ENCODE measurements around the gene LEFTY1. TPM values are rescaled to one million over a fixed set of nuclear protein-coding genes. Genes with fewer than 3 reads are reported as not detected.

LEFTY1 gene
- total and polyA plus RNA-seq, 2 of the 13 experiments (the other 11 are each of a cell fraction or from before 2014, with no cell fraction given): 0.29 to 0.79 TPM

DNA sequence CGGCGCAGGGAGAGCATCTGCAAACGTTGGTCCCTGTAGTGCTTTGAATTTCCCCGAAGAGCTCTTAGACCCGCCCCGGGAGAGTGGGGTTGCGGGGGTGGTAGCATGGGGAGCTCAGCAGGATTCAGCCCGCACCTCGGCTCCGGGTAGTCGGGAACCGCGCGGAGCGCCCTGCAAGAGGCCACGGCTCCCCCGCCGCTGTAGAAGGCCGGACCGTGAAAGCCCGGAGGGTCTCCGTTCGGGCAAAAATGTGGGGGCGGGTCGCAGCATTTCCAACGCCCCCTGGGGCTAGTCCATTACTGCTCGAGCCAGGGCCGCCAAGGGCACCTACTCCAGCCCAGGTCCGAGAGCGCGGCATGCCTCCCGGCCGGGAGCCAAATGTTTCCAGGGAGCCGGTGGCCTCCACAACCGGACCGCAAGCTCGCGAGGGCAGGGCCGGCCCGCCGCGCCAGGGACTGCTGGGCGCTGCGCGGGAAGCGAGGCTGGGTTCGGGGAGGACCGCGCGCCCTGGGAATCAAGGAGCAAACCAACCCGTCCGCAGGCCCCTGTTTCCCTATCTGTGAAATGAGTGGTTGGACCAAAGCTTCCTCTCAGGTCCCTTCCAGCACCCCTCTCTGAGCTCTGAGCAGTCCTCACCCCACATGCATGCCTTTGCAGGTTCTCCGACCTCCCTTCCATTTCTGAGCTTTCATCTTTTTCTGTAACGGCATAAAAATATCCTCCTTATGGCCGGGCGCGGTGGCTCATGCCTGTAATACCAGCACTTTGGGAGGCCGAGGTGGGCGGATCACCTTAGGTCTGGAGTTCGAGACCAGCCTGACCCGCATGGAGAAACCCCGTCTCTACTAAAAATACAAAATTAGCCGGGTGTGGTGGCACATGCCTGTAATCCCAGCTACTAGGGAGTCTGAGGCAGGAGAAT is 6.0 kb downstream of the LEFTY1 start (continued):
- no peak for TF ChIP-seq MXD4 (CRISPR knock-in tag; IDR thresholded peaks at IDR 0.05)
- no peak for TF ChIP-seq ZFP36L2 (CRISPR knock-in tag; IDR thresholded peaks at IDR 0.05)
- TF ChIP-seq ZNF430 (CRISPR knock-in tag; IDR thresholded peaks at IDR 0.05): no peak
- 0 out of 2 replicates have a peak, but pooled peaks have one; percentile 7 for TF ChIP-seq PHF21A (CRISPR knock-in tag; IDR thresholded peaks at IDR 0.05)
- TF ChIP-seq, protein P1, sequence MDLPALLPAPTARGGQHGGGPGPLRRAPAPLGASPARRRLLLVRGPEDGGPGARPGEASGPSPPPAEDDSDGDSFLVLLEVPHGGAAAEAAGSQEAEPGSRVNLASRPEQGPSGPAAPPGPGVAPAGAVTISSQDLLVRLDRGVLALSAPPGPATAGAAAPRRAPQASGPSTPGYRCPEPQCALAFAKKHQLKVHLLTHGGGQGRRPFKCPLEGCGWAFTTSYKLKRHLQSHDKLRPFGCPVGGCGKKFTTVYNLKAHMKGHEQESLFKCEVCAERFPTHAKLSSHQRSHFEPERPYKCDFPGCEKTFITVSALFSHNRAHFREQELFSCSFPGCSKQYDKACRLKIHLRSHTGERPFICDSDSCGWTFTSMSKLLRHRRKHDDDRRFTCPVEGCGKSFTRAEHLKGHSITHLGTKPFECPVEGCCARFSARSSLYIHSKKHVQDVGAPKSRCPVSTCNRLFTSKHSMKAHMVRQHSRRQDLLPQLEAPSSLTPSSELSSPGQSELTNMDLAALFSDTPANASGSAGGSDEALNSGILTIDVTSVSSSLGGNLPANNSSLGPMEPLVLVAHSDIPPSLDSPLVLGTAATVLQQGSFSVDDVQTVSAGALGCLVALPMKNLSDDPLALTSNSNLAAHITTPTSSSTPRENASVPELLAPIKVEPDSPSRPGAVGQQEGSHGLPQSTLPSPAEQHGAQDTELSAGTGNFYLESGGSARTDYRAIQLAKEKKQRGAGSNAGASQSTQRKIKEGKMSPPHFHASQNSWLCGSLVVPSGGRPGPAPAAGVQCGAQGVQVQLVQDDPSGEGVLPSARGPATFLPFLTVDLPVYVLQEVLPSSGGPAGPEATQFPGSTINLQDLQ (CRISPR knock-in tag; IDR thresholded peaks at IDR 0.05): no peak
- peak; percentile 65 for TF ChIP-seq GFI1 (CRISPR knock-in tag; IDR thresholded peaks at IDR 0.05; ENCODE audit: borderline replicate concordance)
- TF ChIP-seq, protein P2, sequence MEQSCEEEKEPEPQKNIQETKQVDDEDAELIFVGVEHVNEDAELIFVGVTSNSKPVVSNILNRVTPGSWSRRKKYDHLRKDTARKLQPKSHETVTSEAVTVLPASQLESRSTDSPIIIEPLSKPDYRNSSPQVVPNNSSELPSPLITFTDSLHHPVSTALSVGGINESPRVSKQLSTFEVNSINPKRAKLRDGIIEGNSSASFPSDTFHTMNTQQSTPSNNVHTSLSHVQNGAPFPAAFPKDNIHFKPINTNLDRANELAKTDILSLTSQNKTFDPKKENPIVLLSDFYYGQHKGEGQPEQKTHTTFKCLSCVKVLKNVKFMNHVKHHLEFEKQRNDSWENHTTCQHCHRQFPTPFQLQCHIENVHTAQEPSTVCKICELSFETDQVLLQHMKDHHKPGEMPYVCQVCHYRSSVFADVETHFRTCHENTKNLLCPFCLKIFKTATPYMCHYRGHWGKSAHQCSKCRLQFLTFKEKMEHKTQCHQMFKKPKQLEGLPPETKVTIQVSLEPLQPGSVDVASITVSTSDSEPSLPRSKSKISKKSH (CRISPR knock-in tag; IDR thresholded peaks at IDR 0.05; ENCODE audit: borderline replicate concordance): no peak
- TF ChIP-seq HOXA9 (CRISPR knock-in tag; IDR thresholded peaks at IDR 0.05; ENCODE audit: borderline replicate concordance): no peak
- TF ChIP-seq IRF2 (CRISPR knock-in tag; IDR thresholded peaks at IDR 0.05): 0 out of 2 replicates have a peak, but pooled peaks have one; percentile 26
- TF ChIP-seq ZNF292 (CRISPR knock-in tag; IDR thresholded peaks at IDR 0.05; ENCODE audit: borderline replicate concordance, low read depth): no peak
- no peak for TF ChIP-seq ZNF879 (CRISPR knock-in tag; IDR thresholded peaks at IDR 0.05)
- no peak for TF ChIP-seq ZNF253 (CRISPR knock-in tag; IDR thresholded peaks at IDR 0.05; ENCODE audit: borderline replicate concordance)
- TF ChIP-seq ZSCAN31 (CRISPR knock-in tag; IDR thresholded peaks at IDR 0.05; ENCODE audit: low read depth): peak; percentile 54; the same call in 1 of the 2 replicates
- TF ChIP-seq TP53 (CRISPR knock-in tag; conservative IDR thresholded peaks at IDR 0.05): no peak
- TF ChIP-seq SIX4 (CRISPR knock-in tag; IDR thresholded peaks at IDR 0.05): no peak
- no peak for TF ChIP-seq ZBTB20 (CRISPR knock-in tag; IDR thresholded peaks at IDR 0.05; ENCODE audit: borderline replicate concordance, low read depth)
- TF ChIP-seq KMT2A (CRISPR knock-in tag; IDR thresholded peaks at IDR 0.05): no peak
- TF ChIP-seq TARDBP (CRISPR knock-in tag; IDR thresholded peaks at IDR 0.05): no peak; the same call in 1 of the 2 replicates
- no peak for TF ChIP-seq ZNF441 (CRISPR knock-in tag; IDR thresholded peaks at IDR 0.05; ENCODE audit: borderline replicate concordance)
- TF ChIP-seq, protein P3, sequence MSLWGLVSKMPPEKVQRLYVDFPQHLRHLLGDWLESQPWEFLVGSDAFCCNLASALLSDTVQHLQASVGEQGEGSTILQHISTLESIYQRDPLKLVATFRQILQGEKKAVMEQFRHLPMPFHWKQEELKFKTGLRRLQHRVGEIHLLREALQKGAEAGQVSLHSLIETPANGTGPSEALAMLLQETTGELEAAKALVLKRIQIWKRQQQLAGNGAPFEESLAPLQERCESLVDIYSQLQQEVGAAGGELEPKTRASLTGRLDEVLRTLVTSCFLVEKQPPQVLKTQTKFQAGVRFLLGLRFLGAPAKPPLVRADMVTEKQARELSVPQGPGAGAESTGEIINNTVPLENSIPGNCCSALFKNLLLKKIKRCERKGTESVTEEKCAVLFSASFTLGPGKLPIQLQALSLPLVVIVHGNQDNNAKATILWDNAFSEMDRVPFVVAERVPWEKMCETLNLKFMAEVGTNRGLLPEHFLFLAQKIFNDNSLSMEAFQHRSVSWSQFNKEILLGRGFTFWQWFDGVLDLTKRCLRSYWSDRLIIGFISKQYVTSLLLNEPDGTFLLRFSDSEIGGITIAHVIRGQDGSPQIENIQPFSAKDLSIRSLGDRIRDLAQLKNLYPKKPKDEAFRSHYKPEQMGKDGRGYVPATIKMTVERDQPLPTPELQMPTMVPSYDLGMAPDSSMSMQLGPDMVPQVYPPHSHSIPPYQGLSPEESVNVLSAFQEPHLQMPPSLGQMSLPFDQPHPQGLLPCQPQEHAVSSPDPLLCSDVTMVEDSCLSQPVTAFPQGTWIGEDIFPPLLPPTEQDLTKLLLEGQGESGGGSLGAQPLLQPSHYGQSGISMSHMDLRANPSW (CRISPR knock-in tag; IDR thresholded peaks at IDR 0.05; ENCODE audit: borderline replicate concordance): no peak
- 0 out of 2 replicates have a peak, but pooled peaks have one; percentile 14 for TF ChIP-seq NRL (CRISPR knock-in tag; IDR thresholded peaks at IDR 0.05; ENCODE audit: borderline replicate concordance)
- TF ChIP-seq, protein P4, sequence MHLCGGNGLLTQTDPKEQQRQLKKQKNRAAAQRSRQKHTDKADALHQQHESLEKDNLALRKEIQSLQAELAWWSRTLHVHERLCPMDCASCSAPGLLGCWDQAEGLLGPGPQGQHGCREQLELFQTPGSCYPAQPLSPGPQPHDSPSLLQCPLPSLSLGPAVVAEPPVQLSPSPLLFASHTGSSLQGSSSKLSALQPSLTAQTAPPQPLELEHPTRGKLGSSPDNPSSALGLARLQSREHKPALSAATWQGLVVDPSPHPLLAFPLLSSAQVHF (CRISPR knock-in tag; IDR thresholded peaks at IDR 0.05): no peak
